Islet of Langerhans (tissue), 1 donor: ENCODE measurements around the gene PCP4L1.
"Not testable (repeated sequence)": the region's sequence is repeated elsewhere in the genome, so short reads cannot be mapped to it uniquely, and the experiment has no call there.

ENCODE experiments used
- FAIRE-seq: peaks from one replicate; lab custom pipeline; 2011; peaks lifted over from hg19 to GRCh38; lab: Jason Lieb, UNC

Gene PCP4L1

GRCh38 chr1:161229896-161230295 lies 28.6 kb upstream of the PCP4L1 start:
- FAIRE-seq = no peak

GRCh38 chr1:161230762-161231161 lies 27.8 kb upstream of the PCP4L1 start:
- FAIRE-seq = no peak

- no peak for FAIRE-seq
These were observed 25.4 kb upstream of the PCP4L1 start for GRCh38 chr1:161233102-161233501.

- no peak for FAIRE-seq
These were observed 22.4 kb upstream of the PCP4L1 start for GRCh38 chr1:161235957-161236775.

GRCh38 chr1:161238039-161238473 lies 20.5 kb upstream of the PCP4L1 start, which contains the start of gene NR1I3:
Gene NR1I3, minus strand, starts transcription at chr1:161238203. Its CDS starts 1,638 bp downstream, at chr1:161236565.
- no peak for FAIRE-seq

GRCh38 chr1:161241682-161242081 lies 16.9 kb upstream of the PCP4L1 start:
- no peak for FAIRE-seq

DNA sequence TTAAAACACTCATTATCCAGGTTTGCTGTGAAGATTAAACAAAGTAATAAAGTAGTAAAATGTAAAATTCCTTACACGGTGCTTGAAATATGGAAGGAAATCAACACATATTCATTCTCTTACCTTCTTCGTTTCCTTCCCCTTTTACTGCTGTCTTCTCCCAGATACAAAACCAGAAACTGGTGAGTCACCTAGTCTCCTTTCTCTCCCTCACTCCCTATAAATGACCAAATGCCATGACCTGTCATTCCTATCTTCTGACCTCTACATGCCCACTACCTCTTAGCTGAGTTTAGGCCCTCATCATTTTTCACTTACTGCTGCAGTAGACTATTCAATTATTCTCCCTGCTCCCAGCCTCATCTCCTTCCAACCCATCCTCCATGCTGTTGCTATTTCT lies 16.2 kb upstream of the PCP4L1 start:
- FAIRE-seq = no peak

DNA sequence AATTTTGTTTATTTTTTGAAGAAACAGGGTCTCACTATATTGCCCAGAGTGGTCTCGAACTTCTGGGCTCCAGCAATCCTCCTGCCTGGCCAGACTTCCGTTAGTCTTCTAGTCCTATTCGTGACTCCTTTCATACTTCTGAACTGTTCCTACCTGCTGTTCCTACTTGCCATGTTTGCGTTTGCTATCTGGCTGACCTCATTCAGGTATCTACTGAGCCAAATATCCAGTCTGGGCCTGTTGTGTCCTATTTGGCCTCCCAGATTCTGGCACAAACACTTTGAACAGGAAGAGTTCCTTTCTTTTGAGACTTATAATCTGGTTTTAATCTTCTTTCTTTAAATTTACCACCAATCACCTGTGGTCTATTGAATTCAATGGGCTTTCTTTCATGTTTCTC lies 13.7 kb upstream of the PCP4L1 start:
- FAIRE-seq = no peak

GRCh38 chr1:161250100-161250499 lies 8.4 kb upstream of the PCP4L1 start:
- not testable (repeated sequence) for FAIRE-seq

- no peak for FAIRE-seq
These were observed 7.7 kb upstream of the PCP4L1 start for GRCh38 chr1:161250829-161251228.

- FAIRE-seq = no peak
These were observed 7.0 kb upstream of the PCP4L1 start for GRCh38 chr1:161251579-161251978.

DNA sequence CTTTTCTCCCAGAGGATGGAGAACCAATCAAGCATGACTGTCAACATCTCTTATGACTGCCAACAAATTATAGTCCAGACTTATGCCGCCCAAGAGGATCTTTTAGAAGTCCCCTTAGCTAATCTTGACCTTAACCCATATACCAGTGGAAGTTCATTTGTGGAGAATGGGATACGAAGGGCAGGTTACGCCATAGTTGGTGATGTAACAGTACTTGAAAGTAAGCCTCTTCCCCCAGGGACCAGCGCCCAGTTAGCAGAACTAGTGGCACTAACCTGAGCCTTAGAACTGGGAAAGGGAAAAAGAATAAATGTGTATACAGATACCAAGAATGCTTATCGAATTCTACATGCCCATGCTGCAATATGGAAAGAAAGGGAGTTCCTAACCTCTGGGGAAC lies 3.2 kb upstream of the PCP4L1 start:
- not testable (repeated sequence) for FAIRE-seq

DNA sequence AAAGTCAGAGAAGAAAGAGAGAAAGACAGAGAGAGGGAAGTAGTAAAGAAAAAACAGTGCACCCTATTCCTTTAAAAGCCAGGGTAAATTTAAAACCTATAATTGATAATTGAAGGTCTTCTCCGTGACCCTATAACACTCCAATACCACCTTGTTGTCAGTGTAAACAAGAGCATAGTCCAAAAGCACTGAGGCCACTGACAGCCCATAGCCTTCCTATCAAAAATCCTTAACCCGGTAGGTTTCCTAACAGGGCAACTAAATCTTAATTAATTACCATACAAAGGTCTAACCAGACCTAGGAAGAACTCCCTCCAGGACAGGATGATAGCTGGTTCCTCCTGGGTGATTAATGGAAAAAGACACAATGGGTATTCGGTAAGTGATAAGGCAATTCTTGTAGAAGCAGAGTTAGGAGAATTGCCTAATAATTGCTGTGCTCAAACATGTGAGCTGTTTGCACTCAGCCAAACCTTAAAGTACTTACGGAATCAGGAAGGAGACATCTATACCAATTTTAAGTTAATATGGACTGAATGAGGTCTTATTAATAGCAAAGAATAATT lies 2.5 kb upstream of the PCP4L1 start:
- not testable (repeated sequence) for FAIRE-seq

DNA sequence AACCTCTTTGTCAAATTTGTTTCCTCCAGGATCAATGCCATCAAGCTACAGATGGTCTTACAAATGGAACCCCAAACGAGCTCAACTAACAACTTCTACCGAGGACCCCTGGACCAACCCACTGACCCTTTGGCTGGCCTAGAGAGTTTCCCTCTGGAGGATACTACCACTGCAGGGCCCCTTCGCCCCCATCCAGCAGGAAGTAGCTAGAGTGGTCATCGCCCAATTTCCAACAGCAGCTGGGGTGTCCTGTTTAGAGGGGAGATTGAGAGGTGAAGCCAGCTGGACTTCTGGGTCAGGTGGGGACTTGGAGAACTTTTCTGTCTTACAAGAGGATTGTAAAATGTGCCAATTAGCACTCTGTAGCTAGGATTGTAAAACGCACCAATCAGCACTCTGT lies 1.4 kb upstream of the PCP4L1 start:
- not testable (repeated sequence) for FAIRE-seq

DNA sequence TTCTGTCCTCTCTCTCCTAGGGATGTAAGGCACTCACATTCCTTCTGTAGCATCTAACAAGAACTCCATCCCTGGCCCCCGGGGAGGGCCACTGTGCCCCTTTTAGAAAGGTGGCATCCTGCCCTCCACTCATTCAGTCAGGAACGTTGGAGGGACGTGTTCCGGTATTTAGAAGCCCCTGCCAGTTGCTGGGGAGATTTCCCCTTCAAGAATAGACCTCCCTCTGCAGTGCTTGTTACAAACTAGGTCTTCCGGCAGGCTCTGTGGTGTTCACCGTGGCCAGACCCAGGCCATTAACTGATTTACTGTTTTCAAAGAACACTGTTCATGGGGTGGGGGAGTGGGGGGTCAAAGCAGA lies 779 bp downstream of the PCP4L1 start:
- no peak for FAIRE-seq

- no peak for FAIRE-seq
These were observed 1.2 kb downstream of the PCP4L1 start for GRCh38 chr1:161259765-161260164.

DNA sequence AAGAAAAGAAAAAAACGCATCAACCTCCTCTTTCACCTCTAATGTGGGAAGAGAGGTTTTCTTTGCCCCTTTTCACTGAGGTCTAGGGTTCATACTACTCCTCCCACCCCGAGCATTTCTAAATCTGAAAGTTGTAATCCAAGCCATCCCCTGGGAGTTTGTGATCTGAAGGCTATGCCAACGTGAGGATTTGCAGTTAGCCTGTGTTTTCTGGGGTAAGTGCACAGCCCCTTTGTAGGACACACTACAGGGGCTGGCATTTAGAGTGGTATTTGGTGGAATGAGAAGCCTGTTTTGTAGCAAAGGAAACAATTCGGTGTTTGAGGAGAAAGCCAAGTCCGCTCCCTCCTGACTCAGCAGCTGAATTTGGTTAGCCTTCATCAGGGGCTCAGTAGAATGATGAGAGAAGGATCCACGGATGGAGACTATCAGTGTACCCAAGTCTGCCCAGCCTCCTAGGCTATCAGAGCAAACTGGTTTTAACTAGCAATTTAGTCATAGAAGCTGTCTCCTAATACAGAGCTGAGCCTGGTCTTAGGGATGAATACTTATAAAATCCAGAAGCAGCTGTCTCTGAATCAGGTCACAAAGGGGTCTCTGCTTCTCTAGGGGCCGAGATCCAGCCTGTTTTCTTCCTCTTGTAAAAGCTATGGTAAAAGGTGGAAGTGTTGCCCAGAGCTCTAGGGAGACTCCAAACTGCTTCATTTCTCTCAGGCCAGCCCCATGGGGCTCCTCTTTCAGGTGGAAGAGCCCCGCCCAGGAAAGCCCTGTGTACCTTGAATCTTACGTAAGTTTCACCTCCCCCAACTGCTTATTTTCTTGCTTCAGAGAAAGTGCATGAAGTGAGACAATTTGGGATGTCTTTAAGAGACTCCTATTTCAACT lies 2.1 kb downstream of the PCP4L1 start:
- FAIRE-seq = no peak

DNA sequence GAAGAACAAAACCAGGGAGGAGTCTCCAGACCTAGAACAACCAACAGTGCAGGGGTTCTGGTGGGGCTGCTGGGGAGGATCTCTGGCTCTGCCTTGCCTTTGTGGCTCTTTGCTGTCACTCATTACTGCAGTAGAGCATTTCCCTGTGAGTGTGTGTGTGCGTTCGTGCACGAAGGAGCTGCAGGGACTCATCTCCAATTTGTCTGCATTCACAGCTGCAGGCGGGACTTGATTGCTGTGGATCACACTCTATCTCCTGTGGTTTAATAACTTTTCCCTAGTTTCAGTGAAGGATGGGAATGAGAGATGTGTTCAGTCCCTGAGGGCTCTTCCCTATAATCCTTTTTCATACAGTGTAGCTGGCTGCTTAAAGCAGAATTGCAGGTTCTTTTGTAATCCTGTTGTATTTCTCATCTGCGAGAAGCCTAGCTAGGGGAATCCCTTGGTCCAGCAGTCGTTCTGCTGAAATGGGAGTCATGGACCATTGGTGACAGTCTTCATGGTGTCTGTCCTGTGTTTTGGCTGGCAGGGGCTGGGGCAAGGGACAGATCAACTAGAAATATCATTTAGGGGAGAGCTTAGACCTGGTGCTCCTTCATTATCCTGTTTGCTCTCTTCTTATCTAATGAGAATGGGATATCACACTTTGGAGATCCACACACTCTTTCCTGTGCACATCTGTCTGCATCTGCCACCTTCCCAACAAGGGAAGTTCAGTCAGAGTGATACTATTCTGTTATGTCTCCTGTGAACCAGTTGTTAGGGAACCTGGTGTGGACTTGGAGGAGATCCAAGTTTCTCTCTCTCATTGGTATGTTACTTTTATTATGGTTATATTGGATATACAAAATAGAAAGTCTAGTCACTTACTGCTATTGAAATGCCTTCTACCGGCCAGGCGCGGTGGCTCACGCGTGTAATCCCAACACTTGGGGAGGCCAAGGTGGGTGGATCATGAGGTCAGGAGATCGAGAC lies 3.0 kb downstream of the PCP4L1 start:
- no peak for FAIRE-seq

DNA sequence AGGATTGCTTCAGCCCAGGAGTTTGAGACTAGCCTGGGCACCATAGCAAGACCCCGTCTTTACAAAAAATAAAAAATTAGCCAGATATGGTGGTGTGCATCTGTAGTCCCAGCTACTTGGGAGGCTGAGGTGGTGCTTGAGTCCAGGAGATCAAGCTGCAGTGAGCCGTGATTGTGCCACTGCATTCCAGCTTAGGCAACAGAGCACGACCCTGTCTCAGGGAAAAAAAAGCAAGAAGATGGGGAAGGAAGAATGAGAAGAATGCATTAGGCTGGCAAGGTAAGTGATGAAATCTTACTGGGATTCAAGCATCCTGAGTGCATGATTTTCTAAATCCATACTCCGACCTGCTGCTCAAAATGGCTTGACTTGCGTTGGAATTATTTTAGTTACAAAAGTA lies 6.8 kb downstream of the PCP4L1 start:
- FAIRE-seq = no peak

DNA sequence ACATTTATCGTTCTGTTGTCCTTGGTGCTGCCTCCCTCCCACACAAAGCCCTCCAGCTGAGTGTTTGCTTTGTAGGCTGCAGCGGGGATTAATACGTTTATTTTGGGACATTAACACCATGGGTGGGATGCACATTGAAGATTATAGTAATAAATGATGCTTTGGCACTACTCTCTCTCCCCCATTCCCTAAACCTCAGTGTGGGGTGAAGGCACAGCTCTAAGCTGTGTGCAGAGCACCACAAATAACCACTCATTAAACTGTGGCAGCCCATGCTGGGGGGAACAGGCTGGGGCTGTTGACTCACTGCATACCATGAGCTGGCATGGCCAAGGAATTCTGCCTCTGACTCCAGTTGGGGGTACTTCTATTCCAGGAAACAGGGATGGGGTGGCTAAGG lies 7.7 kb downstream of the PCP4L1 start:
- no peak for FAIRE-seq

GRCh38 chr1:161266836-161267235 lies 8.3 kb downstream of the PCP4L1 start:
- FAIRE-seq = no peak

GRCh38 chr1:161267321-161267720 lies 8.8 kb downstream of the PCP4L1 start:
- FAIRE-seq = no peak
